Ishikawa (cell line): ENCODE data around the gene R3HDM2.

Experiments
- CREB1 ChIP-seq: IDR thresholded peaks from 2 replicates; pipeline ENCODE4 v1.6.1; 2012; ENCODE audit warnings: low read depth
- TCF12 ChIP-seq: IDR thresholded peaks from 2 replicates; pipeline ENCODE4 v1.6.1; 2012; ENCODE audit warnings: low read depth
- TF ChIP-seq, protein P1 (sequence below): IDR thresholded peaks from 2 replicates; pipeline ENCODE4 v1.6.1; 2012

DNA sequence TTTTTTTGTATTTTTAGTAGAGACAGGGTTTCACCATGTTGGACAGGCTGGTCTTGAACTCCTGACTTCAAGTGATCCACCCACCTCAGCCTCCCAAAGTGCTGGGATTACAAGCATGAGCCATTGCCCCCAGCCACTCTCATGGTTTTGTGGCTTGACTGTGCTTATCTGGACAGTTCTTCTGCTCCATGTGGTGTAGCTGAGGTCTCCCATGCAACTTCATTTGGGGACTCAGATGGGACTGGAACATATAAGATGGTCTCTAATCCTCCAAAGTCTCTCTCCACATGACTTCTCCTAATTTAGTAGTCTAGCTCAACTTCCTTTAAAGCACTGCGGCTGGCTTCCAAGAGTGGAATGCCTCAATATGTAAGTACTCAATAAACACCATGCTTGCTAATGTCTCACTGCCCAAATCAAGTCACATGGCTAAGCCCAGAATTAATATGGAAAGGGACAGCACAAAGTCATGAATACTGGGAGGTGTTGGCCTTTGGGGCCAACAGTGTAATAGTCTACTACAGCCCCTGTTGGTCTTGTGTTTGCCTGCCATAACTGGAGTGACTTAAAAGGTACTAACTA is 11.1 kb upstream of the R3HDM2 start:
- TF ChIP-seq CREB1: no peak
- no peak for TF ChIP-seq TCF12
- TF ChIP-seq, protein P1, sequence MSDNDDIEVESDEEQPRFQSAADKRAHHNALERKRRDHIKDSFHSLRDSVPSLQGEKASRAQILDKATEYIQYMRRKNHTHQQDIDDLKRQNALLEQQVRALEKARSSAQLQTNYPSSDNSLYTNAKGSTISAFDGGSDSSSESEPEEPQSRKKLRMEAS: no peak
